ENCODE data around the gene CPEB2.

Gene CPEB2

GRCh38 chr4:15040916-15041463 lies 38.7 kb downstream of the CPEB2 start:
- no peak overlapping the region for H3K4me2 ChIP-seq (ENCODE audit: low read length)
- no peak overlapping the region for H3K27ac ChIP-seq (ENCODE audit: low read depth, low read length)
- no peaks in the 10 kb centered on the region for H3K9me2 ChIP-seq (replicated peaks; ENCODE audit: control insufficient read depth, low read length)
- no peaks in the 10 kb centered on the region for H3K36me3 ChIP-seq (ENCODE audit: control insufficient read depth, low read length)
- no peak overlapping the region for H3K4me3 ChIP-seq (ENCODE audit: low read length)
- 0 out of 2 replicates have a peak, but pooled peaks cover 3% of the 10 kb centered on the region for H3K4me1 ChIP-seq (ENCODE audit: control insufficient read depth, low read length)
- TF ChIP-seq EZH2phosphoT487 (IDR thresholded peaks at IDR 0.05; ENCODE audit: borderline replicate concordance, low read length): no peak
- no peak for TF ChIP-seq CTCF (IDR thresholded peaks at IDR 0.05; ENCODE audit: low read depth, low read length, poor library complexity, severe bottlenecking)
- H3K9me3 ChIP-seq (ENCODE audit: control insufficient read depth, insufficient read depth, low read length): no peaks in the 10 kb centered on the region
- H3K27me3 ChIP-seq (ENCODE audit: control insufficient read depth, low read length): no peaks in the 10 kb centered on the region
- no peaks in the 10 kb centered on the region for H3K79me2 ChIP-seq (ENCODE audit: control insufficient read depth, low read length)
- H3F3A ChIP-seq (ENCODE audit: control insufficient read depth, insufficient read depth): no peaks in the 10 kb centered on the region
- no peaks in the 10 kb centered on the region for H4K20me1 ChIP-seq (ENCODE audit: control insufficient read depth, insufficient read depth, low read depth, low read length)

GRCh38 chr4:15042529-15043167 lies 40.4 kb downstream of the CPEB2 start:
- Histone ChIP-seq H3K4me2 (ENCODE audit: low read length) (no peak overlapping the region), H3K27ac (ENCODE audit: low read depth, low read length) (no peak overlapping the region), H3K27me3 (ENCODE audit: control insufficient read depth, low read length) (no peaks in the 10 kb centered on the region), H3K9me3 (ENCODE audit: control insufficient read depth, insufficient read depth, low read length) (no peaks in the 10 kb centered on the region), H3F3A (ENCODE audit: control insufficient read depth, insufficient read depth) (no peaks in the 10 kb centered on the region), H3K79me2 (ENCODE audit: control insufficient read depth, low read length) (no peaks in the 10 kb centered on the region), H3K36me3 (ENCODE audit: control insufficient read depth, low read length) (no peaks in the 10 kb centered on the region), H3K9me2 (replicated peaks; ENCODE audit: control insufficient read depth, low read length) (no peaks in the 10 kb centered on the region), H3K4me1 (ENCODE audit: control insufficient read depth, low read length) (0 out of 2 replicates have a peak, but pooled peaks cover 3% of the 10 kb centered on the region), H4K20me1 (ENCODE audit: control insufficient read depth, insufficient read depth, low read depth, low read length) (no peaks in the 10 kb centered on the region), H3K4me3 (ENCODE audit: low read length) (no peak overlapping the region)
- TF ChIP-seq EZH2phosphoT487 (IDR thresholded peaks at IDR 0.05; ENCODE audit: borderline replicate concordance, low read length) (no peak), CTCF (IDR thresholded peaks at IDR 0.05; ENCODE audit: low read depth, low read length, poor library complexity, severe bottlenecking) (no peak)

- Histone ChIP-seq H3F3A (ENCODE audit: control insufficient read depth, insufficient read depth) (no peaks in the 10 kb centered on the region), H3K27ac (ENCODE audit: low read depth, low read length) (no peak overlapping the region), H3K4me3 (ENCODE audit: low read length) (no peak overlapping the region), H3K4me1 (ENCODE audit: control insufficient read depth, low read length) (0 out of 2 replicates have a peak, but pooled peaks cover 3% of the 10 kb centered on the region), H3K4me2 (ENCODE audit: low read length) (no peak overlapping the region), H3K27me3 (ENCODE audit: control insufficient read depth, low read length) (no peaks in the 10 kb centered on the region), H3K36me3 (ENCODE audit: control insufficient read depth, low read length) (no peaks in the 10 kb centered on the region), H3K9me3 (ENCODE audit: control insufficient read depth, insufficient read depth, low read length) (no peaks in the 10 kb centered on the region), H4K20me1 (ENCODE audit: control insufficient read depth, insufficient read depth, low read depth, low read length) (no peaks in the 10 kb centered on the region), H3K9me2 (replicated peaks; ENCODE audit: control insufficient read depth, low read length) (no peaks in the 10 kb centered on the region), H3K79me2 (ENCODE audit: control insufficient read depth, low read length) (no peaks in the 10 kb centered on the region)
- TF ChIP-seq EZH2phosphoT487 (IDR thresholded peaks at IDR 0.05; ENCODE audit: borderline replicate concordance, low read length) (no peak), CTCF (IDR thresholded peaks at IDR 0.05; ENCODE audit: low read depth, low read length, poor library complexity, severe bottlenecking) (no peak)
These were observed 40.9 kb downstream of the CPEB2 start for GRCh38 chr4:15043226-15043625.
